Heart left ventricle (tissue), 16 donors: ENCODE measurements around the gene STXBP6. TPM values are rescaled to one million over a fixed set of nuclear protein-coding genes. Genes with fewer than 3 reads are reported as not detected.

Experiments used
- ATAC-seq, 4 donors: fragments of 200-7000 bp; cut with Tn5 transposase; one replicate each; pipeline ENCODE4 v1.9.1; 2020 to 2022; ENCODE audit warnings: moderate library complexity in 4 of 4, mild to moderate bottlenecking in 3 of 4, moderate number of reproducible peaks in 1 of 4
- DNase-seq, 5 donors: peaks; one replicate each; pipeline ENCODE4 v3.0.0-alpha.2; 2020
- H3K27ac ChIP-seq, 12 donors: fragments of 200-600 bp; sonication (generic) in 4 of 12; one replicate each; pipeline versions ENCODE4 v1.5.0 to v1.8.0; 2016 to 2022; ENCODE audit warnings: mild to moderate bottlenecking in 2 of 12
- H3K27me3 ChIP-seq, 9 donors: fragments of 200-600 bp; sonication (generic) in 2 of 9; one replicate each; pipeline versions ENCODE4 v1.5.1 to v1.8.0; 2016 to 2022; ENCODE audit warnings: mild to moderate bottlenecking in 3 of 9
- H3K36me3 ChIP-seq, 9 donors: fragments of 200-600 bp; sonication (generic) in 2 of 9; one replicate each; pipeline versions ENCODE4 v1.5.0 to v1.8.0; 2018 to 2022; ENCODE audit warnings: mild to moderate bottlenecking in 2 of 9
- H3K4me1 ChIP-seq, 12 donors: fragments of 200-600 bp; sonication (generic) in 4 of 12; one replicate each; pipeline versions ENCODE4 v1.5.0 to v1.8.0; 2016 to 2022; ENCODE audit warnings: mild to moderate bottlenecking in 3 of 12
- H3K4me3 ChIP-seq, 12 donors: fragments of 200-600 bp; sonication (generic) in 4 of 12; one replicate each; pipeline versions ENCODE4 v1.5.0 to v1.8.0; 2017 to 2022; ENCODE audit warnings: mild to moderate bottlenecking in 9 of 12, moderate library complexity in 4 of 12
- H3K9me3 ChIP-seq, 12 donors: fragments of 200-600 bp; sonication (generic) in 4 of 12; one replicate each; pipeline versions ENCODE4 v1.5.0 to v1.8.0; 2016 to 2022; ENCODE audit warnings: mild to moderate bottlenecking in 1 of 12
- POLR2A ChIP-seq, 2 donors: fragments of 450-650 bp; IDR thresholded peaks; one replicate each; pipeline ENCODE4 v1.6.1; 2017; ENCODE audit warnings: antibody characterized with exemption in 2 of 2, mild to moderate bottlenecking in 2 of 2, moderate library complexity in 2 of 2
- WGBS, 4 donors: extraction: QIAGEN DNeasy Blood & Tissue Kit in 2 of 4; methylation state at CpG; one replicate each; pipeline versions ENCODE4 v1.1.5 to v1.1.7; 2013 to 2018; 5-methylcytosine and 5-hydroxymethylcytosine counted together
- intact Hi-C, 10 donors: fragments of 100-400 bp; cut with DNase I; formaldehyde crosslinking; loops; one replicate each; pipeline versions ENCODE4 v1.11.1 to v1.14.2; 2022
- polyA plus RNA-seq, 2 donors: library from polyadenylated mRNA; stranded (reverse); fragments of 200-250 nt; gene quantifications; one replicate each; pipeline ENCODE4 v1.2.3, GENCODE V29; 2013
- total RNA-seq, 9 donors: library from RNA; depleted of rRNA in 2 of 9; stranded (reverse); fragments of >200 nt in 2 of 9; fragmentation: NEBNext Ultra II Directional in 3 of 9; extraction: Animal tissue kit (Norgen Biotek cat#: 25700) in 3 of 9; gene quantifications; one replicate each; pipeline versions ENCODE4 v1.1.0 to v1.2.4, GENCODE V29; 2016 to 2023
- TF ChIP-seq, protein P1 (sequence below), 12 donors: fragments of 200-600 bp; sonication (generic) in 4 of 12; IDR thresholded peaks; one replicate each; pipeline versions ENCODE4 v1.5.0 to v1.8.0; 2018 to 2022; ENCODE audit warnings: antibody characterized with exemption in 12 of 12, mild to moderate bottlenecking in 5 of 12
- donor health status: ischemic (EF 13 %, LVEDD 7.1; RV severe dilation, severe dysfunction).
- donor health status: healthy with polysubstance abuse.
- donor health status: DM: no; HTN: yes; CAD: no.
- donor health status: DM: no; HTN: no; CAD: no.
- donor health status: ischemic (EF 25% LVEDD 6.9; RV normal size, moderate dysfunction).
- donor health status: ischemic (EF 25% LVEDD 5.7; RV mildly dilated, moderate dysfunction).
- donor health status: healthy.
- donor health status: DM: yes; HTN: yes; CAD: no.
- donor health status: ischemic (EF 35%, LVEDD 5.7; RV mildly dilated, moderate dysfunction).
- donor health status: nonischemic (EF 11% LVEDD 7.7; RV severe dilation, severe dysfunction).
- donor health status: DM: yes; HTN: yes; CAD: no.
- donor health status: PGD.
- donor health status: ischemic (EF 29% LVEDD 5.4; RV normal size, mild dysfunction).
- donor health status: nonischemic (EF 23%, LVEDD 6.1; RV moderate dilation, normal function).

Gene STXBP6
- total and polyA plus RNA-seq, 11 donors: 12.5 to 57.3 (median 23.7) TPM

DNA sequence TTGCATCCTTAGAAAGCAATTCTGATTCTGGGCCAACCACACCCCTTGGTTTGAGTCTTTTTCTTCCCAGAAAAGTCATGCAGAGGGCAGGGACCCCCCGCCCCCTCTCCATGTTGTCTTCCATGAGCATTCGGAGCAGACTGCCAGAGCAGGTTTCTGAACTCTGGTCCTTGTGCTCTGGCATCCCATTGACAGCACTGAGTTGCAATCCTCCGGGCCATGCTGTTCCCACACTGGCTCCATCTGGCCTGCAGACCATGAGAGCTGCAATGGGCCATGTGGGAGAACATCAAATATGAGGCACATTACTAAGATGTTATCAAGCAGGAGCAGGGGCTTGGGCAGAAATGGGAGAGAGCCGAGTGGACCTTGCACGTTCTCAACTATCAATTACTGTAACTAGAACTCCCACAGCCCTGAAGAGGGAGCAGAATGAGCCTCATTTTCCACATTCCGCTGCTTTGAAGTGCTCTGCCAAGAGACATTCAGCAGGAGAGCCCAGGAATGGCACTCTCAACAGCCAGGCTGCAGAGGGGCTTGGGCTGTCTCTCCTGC lies 157.4 kb downstream of the STXBP6 start:
- Histone ChIP-seq H3K4me1 (peaks cover 0 to 57% (median 9%) of the 10 kb centered on the region in 12 donors), H3K27ac (no peak overlapping the region), H3K36me3 (no peaks in the 10 kb centered on the region), H3K4me3 (no peak overlapping the region), H3K9me3 (peaks cover 0 to 13% (median 6%) of the 10 kb centered on the region in 12 donors), H3K27me3 (no peaks in the 10 kb centered on the region)
- no peak for DNase-seq
- TF ChIP-seq POLR2A (IDR thresholded peaks at IDR 0.05): no peak
- TF ChIP-seq, protein P1, sequence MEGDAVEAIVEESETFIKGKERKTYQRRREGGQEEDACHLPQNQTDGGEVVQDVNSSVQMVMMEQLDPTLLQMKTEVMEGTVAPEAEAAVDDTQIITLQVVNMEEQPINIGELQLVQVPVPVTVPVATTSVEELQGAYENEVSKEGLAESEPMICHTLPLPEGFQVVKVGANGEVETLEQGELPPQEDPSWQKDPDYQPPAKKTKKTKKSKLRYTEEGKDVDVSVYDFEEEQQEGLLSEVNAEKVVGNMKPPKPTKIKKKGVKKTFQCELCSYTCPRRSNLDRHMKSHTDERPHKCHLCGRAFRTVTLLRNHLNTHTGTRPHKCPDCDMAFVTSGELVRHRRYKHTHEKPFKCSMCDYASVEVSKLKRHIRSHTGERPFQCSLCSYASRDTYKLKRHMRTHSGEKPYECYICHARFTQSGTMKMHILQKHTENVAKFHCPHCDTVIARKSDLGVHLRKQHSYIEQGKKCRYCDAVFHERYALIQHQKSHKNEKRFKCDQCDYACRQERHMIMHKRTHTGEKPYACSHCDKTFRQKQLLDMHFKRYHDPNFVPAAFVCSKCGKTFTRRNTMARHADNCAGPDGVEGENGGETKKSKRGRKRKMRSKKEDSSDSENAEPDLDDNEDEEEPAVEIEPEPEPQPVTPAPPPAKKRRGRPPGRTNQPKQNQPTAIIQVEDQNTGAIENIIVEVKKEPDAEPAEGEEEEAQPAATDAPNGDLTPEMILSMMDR (IDR thresholded peaks at IDR 0.05): no peak
- WGBS, 4 donors: 61 to 73% (median 68%) methylated on average over 6 of the region's 6 CpGs
- ATAC-seq: no peak
- intact Hi-C loops: no loop called here

DNA sequence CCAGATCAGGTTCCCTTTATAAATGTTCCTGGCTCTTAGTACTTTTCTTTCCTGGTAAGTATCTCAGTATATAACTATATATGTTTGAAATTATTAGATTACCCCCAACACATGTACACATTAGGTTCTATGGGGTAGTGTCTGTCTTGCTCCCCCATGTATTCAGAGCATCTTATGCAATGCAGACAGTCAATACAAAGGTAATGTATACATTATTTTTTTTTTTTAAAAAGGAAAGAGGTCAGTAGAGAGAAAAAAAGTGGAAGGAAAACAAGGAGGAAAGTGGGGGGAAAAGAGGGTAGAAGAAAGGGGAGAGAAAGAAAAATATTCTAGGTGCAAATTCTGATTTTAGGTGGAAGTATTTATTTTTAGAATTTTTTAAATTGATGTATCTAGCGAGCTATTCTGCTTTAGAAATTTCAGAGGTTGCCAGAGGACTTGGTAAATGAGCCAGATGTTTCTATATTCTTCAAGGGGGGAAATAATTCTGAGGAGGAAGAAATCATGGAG lies 157.9 kb downstream of the STXBP6 start:
- intact Hi-C loops: no loop called here
- no peak for TF ChIP-seq POLR2A (IDR thresholded peaks at IDR 0.05)
- TF ChIP-seq, protein P1 (IDR thresholded peaks at IDR 0.05): no peak
- Histone ChIP-seq H3K9me3 (peaks cover 0 to 13% (median 6%) of the 10 kb centered on the region in 12 donors), H3K27me3 (no peaks in the 10 kb centered on the region), H3K4me3 (no peak overlapping the region), H3K4me1 (peaks cover 0 to 57% (median 9%) of the 10 kb centered on the region in 12 donors), H3K27ac (no peak overlapping the region), H3K36me3 (no peaks in the 10 kb centered on the region)
- DNase-seq (no peak), ATAC-seq (no peak)
- 69 to 93% (median 78%) methylated on average over 1 of the region's 1 CpG for WGBS, 4 donors

DNA sequence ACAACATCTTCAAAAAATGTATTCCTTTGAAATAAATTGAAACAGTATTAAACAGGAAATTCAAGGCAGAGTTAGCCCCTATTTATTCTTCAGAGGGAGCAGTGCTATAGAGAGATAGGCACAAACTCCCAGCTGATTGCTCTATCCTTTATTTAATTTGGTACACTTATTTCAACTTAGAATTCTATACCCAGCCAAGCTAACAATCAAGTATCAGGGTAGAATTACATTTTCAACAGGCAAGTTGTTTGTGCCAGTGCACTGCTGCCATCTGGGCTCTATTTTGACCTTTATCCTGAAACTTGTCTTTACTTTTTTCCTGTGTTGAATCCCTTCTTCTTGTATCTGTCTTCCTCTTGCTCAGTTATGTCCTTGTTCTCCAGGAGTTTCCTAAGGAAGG lies 159.2 kb downstream of the STXBP6 start:
- TF ChIP-seq, protein P1 (IDR thresholded peaks at IDR 0.05): no peak
- no peak for TF ChIP-seq POLR2A (IDR thresholded peaks at IDR 0.05)
- no peak for ATAC-seq
- no peak overlapping the region for H3K4me3 ChIP-seq
- intact Hi-C loops: no loop called here
- H3K36me3 ChIP-seq: no peaks in the 10 kb centered on the region
- no peak for DNase-seq
- peaks cover 0 to 13% (median 6%) of the 10 kb centered on the region in 12 donors for H3K9me3 ChIP-seq
- peaks cover 0 to 45% (median 7%) of the 10 kb centered on the region in 12 donors for H3K4me1 ChIP-seq
- no peak overlapping the region for H3K27ac ChIP-seq
- no peaks in the 10 kb centered on the region for H3K27me3 ChIP-seq

DNA sequence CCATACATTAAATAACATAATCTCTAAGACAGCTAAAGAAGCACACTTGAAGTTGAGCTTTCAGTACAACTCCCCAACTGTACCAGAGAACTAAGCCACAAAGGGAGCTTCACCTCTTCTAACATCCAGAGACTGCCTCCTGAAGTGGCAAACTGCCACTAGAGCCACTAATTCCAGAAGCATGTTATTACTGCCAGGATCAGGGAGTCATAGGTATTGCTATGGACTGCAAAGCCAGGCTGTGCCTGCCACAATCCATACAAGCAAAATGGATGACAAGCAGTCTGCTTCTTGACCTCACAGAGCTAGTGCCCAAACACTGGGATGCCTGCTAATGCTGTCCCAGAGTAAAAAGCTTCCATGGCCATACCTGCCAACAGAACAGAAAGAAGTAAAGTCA lies 160.1 kb downstream of the STXBP6 start:
- H3K4me1 ChIP-seq: peaks cover 0 to 36% (median 5%) of the 10 kb centered on the region in 12 donors
- ATAC-seq (peak in 2 of 4 donors; percentile 62 to 69), DNase-seq (no peak)
- no peak overlapping the region for H3K27ac ChIP-seq
- H3K9me3 ChIP-seq: peaks cover 0 to 13% (median 6%) of the 10 kb centered on the region in 12 donors
- H3K27me3 ChIP-seq: no peaks in the 10 kb centered on the region
- H3K36me3 ChIP-seq: no peaks in the 10 kb centered on the region
- TF ChIP-seq, protein P1 (IDR thresholded peaks at IDR 0.05): no peak
- no peak for TF ChIP-seq POLR2A (IDR thresholded peaks at IDR 0.05)
- H3K4me3 ChIP-seq: no peak overlapping the region
- intact Hi-C loops: no loop called here
